DND-41 (cell line): Measurements from ENCODE around the gene TNF.

ENCODE experiments used
- ATAC-seq: fragments of 200-7000 bp; cut with Tn5 transposase; 3 replicates; pipeline ENCODE4 v1.9.1; 2021; ENCODE audit warnings: low read depth; ENCODE audit not compliant: insufficient read depth
- DNase-seq: peaks from one replicate; pipeline ENCODE4 v3.0.0-alpha.2; 2020
- H2AFZ ChIP-seq: 2 replicates; pipeline ENCODE4 v1.6.0; 2012; ENCODE audit warnings: low read depth, low read length
- H3K27ac ChIP-seq: 2 replicates; pipeline ENCODE4 v1.5.1; 2012; ENCODE audit warnings: low read length, inconsistent platforms
- H3K27me3 ChIP-seq: fragments of 200-600 bp; sonication (generic); 2 replicates; pipeline ENCODE4 v1.6.0; 2012; ENCODE audit warnings: low read length, mild to moderate bottlenecking, inconsistent platforms; ENCODE audit not compliant: insufficient read depth, poor library complexity
- H3K36me3 ChIP-seq: 2 replicates; pipeline ENCODE4 v1.5.1; 2012; ENCODE audit warnings: low read length, inconsistent platforms; ENCODE audit not compliant: insufficient read depth
- H3K4me1 ChIP-seq: 2 replicates; pipeline ENCODE4 v1.5.1; 2012; ENCODE audit warnings: mild to moderate bottlenecking, low read length; ENCODE audit not compliant: insufficient read depth
- H3K4me2 ChIP-seq: 2 replicates; pipeline ENCODE4 v1.6.0; 2012; ENCODE audit warnings: mild to moderate bottlenecking, moderate library complexity, low read length, inconsistent platforms; ENCODE audit not compliant: insufficient read depth
- H3K4me3 ChIP-seq, 2 experiments: fragments of 200-600 bp in 1 of 2; shearing (Covaris generic) in 1 of 2; 2 replicates each; pipeline ENCODE4 v1.5.1; 2012 to 2016; ENCODE audit warnings: inconsistent platforms in 2 of 2, low read length in 2 of 2, mild to moderate bottlenecking in 2 of 2, low read depth in 1 of 2, moderate library complexity in 1 of 2
- H3K79me2 ChIP-seq: 2 replicates; pipeline ENCODE4 v1.6.0; 2012; ENCODE audit warnings: low read length, inconsistent platforms; ENCODE audit not compliant: insufficient read depth
- H3K9ac ChIP-seq: 2 replicates; pipeline ENCODE4 v1.6.0; 2012; ENCODE audit warnings: low read depth, mild to moderate bottlenecking, inconsistent platforms, low read length, moderate library complexity
- H3K9me3 ChIP-seq: 2 replicates; pipeline ENCODE4 v1.5.1; 2012; ENCODE audit warnings: low read length, moderate library complexity, mild to moderate bottlenecking, inconsistent platforms; ENCODE audit not compliant: insufficient read depth, severe bottlenecking
- H4K20me1 ChIP-seq: 2 replicates; pipeline ENCODE4 v1.6.0; 2012; ENCODE audit warnings: low read length; ENCODE audit not compliant: insufficient read depth
- CTCF ChIP-seq: IDR thresholded peaks from 2 replicates; pipeline ENCODE4 v1.5.1; 2012; ENCODE audit warnings: borderline replicate concordance, low read length, moderate library complexity, mild to moderate bottlenecking; ENCODE audit not compliant: poor library complexity, severe bottlenecking; ENCODE audit errors: extremely low read depth
- EZH2 ChIP-seq: IDR thresholded peaks from 3 replicates; pipeline ENCODE4 v1.6.1; 2012; ENCODE audit warnings: borderline replicate concordance, low read depth, mild to moderate bottlenecking, moderate library complexity, low read length, inconsistent platforms; ENCODE audit not compliant: severe bottlenecking

Gene TNF

GRCh38 chr6:31614684-31615578, 39.6 kb downstream of the TNF start, which contains the start of gene AIF1:
AIF1 (plus strand) TSS chr6:31615234; CDS start chr6:31615330, 96 bp downstream.
- Histone ChIP-seq H3K9me3 (no peaks in the 10 kb centered on the region), H4K20me1 (no peaks in the 10 kb centered on the region), H3K9ac (peak within 1 kb of the TSS; percentile 75), H2AFZ (peak within 1 kb of the TSS; percentile 74), H3K27me3 (no peaks in the 10 kb centered on the region), H3K36me3 (no peaks in the 10 kb centered on the region), H3K4me3 (peak within 1 kb of the TSS; percentile 14 to 64; a peak in 3 of 4 replicates), H3K27ac (peak within 1 kb of the TSS; percentile 95), H3K79me2 (peaks cover 19% of the 10 kb centered on the region), H3K4me2 (peak within 1 kb of the TSS; percentile 71), H3K4me1 (peaks cover 40% of the 10 kb centered on the region)
- TF ChIP-seq EZH2 = no peak
- no peak for TF ChIP-seq CTCF
- DNase-seq (no peak), ATAC-seq (no peak)

- Histone ChIP-seq H3K27ac (peak overlapping the region; percentile 95), H3K9ac (peak overlapping the region; percentile 75), H3K4me2 (peak overlapping the region; percentile 71), H4K20me1 (no peaks in the 10 kb centered on the region), H3K4me3 (peak overlapping the region; percentile 14 to 64; a peak in 3 of 4 replicates), H3K79me2 (peaks cover 21% of the 10 kb centered on the region), H3K9me3 (no peaks in the 10 kb centered on the region), H3K4me1 (peaks cover 40% of the 10 kb centered on the region), H3K36me3 (no peaks in the 10 kb centered on the region), H3K27me3 (no peaks in the 10 kb centered on the region), H2AFZ (peak overlapping the region; percentile 74)
- peak; percentile 83 for DNase-seq
- peak; percentile 41 for ATAC-seq
- TF ChIP-seq CTCF = peak; percentile 4
- no peak for TF ChIP-seq EZH2
Observed at GRCh38 chr6:31615748-31616147, 40.4 kb downstream of the TNF start.

GRCh38 chr6:31617010-31617409, 41.6 kb downstream of the TNF start:
- no peak overlapping the region for H2AFZ ChIP-seq
- no peak overlapping the region for H3K4me3 ChIP-seq
- TF ChIP-seq EZH2 (no peak), CTCF (no peak)
- no peak for ATAC-seq
- peaks cover 5% of the 10 kb centered on the region for H3K36me3 ChIP-seq
- peak overlapping the region; percentile 71; the same call in 1 of the 2 replicates for H3K4me2 ChIP-seq
- no peak for DNase-seq
- H3K9me3 ChIP-seq = no peaks in the 10 kb centered on the region
- peaks cover 33% of the 10 kb centered on the region for H3K79me2 ChIP-seq
- H3K9ac ChIP-seq = peak overlapping the region; percentile 75; the same call in 1 of the 2 replicates
- H3K27me3 ChIP-seq = no peaks in the 10 kb centered on the region
- H3K4me1 ChIP-seq = peaks cover 47% of the 10 kb centered on the region
- peaks cover 2% of the 10 kb centered on the region; the same call in 1 of the 2 replicates for H4K20me1 ChIP-seq
- H3K27ac ChIP-seq = peak overlapping the region; percentile 95; the same call in 1 of the 2 replicates
